ENCODE measurements around the gene DDOST.

The DDOST gene

GRCh38 chr1:20661207-20662109, at the start of gene DDOST:
DDOST (minus strand) TSS chr1:20661369; CDS start chr1:20661350, 19 bp downstream.
- Mint-ChIP-seq H3K4me3 (peak within 1 kb of the TSS; percentile 94), H3K9me3 (no peaks in the 10 kb centered on the region), H3K4me1 (peaks cover 31% of the 10 kb centered on the region), H3K27ac (peak within 1 kb of the TSS; percentile 92), H3K27me3 (no peaks in the 10 kb centered on the region), H3K36me3 (peaks cover 6% of the 10 kb centered on the region)
- ATAC-seq (ENCODE audit: low read depth) = peak; percentile 94
- DNase-seq (ENCODE audit: low spot score in 2 of 2) = peak; percentile 75 to 86

GRCh38 chr1:20710469-20711284, 49.5 kb upstream of the DDOST start:
- Mint-ChIP-seq H3K4me3 (no peak overlapping the region), H3K27me3 (peaks cover 5% of the 10 kb centered on the region), H3K27ac (no peak overlapping the region), H3K36me3 (no peaks in the 10 kb centered on the region), H3K4me1 (no peaks in the 10 kb centered on the region), H3K9me3 (no peaks in the 10 kb centered on the region)
- no peak for ATAC-seq (ENCODE audit: low read depth)
- no peak for DNase-seq (ENCODE audit: low spot score in 2 of 2)

DNA sequence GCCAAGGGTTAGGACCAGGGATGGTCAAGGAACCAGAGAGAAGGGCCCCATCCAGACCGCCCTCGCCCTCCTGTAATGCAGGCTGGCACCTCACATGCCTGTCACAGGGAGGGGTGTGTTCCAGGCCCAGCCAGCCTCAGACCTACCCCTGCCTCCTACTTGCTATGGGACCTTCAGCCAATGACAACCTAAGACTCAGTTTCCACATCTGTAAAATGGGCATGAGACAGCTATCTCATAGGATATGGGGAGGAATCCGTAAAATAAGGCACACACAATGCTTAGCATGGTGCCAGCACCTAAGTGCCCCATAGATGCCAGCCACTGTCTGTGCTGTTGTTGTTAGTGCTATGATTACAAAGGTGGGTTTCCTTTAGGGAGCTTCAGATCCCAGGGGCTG, 48.7 kb upstream of the DDOST start:
- no peak overlapping the region for H3K27ac Mint-ChIP-seq
- peaks cover 2% of the 10 kb centered on the region for H3K27me3 Mint-ChIP-seq
- no peaks in the 10 kb centered on the region for H3K9me3 Mint-ChIP-seq
- H3K36me3 Mint-ChIP-seq = no peaks in the 10 kb centered on the region
- no peaks in the 10 kb centered on the region for H3K4me1 Mint-ChIP-seq
- ATAC-seq (ENCODE audit: low read depth) (no peak), DNase-seq (ENCODE audit: low spot score in 2 of 2) (no peak)
- H3K4me3 Mint-ChIP-seq = no peak overlapping the region

DNA sequence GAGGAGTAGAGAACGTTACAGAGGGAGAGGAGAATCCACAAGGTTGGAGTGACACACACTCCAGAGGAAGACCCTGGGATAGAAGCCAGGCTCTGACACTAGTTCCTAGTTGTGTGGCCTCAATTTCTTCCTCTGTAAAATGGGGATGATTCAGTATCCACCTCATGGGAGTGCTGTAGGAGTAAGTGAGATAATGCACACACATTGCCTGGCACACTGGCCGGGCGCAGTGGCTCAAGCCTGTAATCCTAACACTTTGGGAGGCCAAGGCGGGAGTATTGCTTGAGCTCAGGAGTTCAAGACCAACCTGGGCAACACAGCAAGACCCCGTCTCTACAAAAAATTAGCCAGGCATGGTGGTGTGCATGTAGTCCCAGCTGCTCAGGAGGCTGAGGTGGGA, 47.7 kb upstream of the DDOST start:
- Mint-ChIP-seq H3K27me3 (peaks cover 2% of the 10 kb centered on the region), H3K27ac (no peak overlapping the region), H3K4me3 (no peak overlapping the region), H3K4me1 (no peaks in the 10 kb centered on the region), H3K36me3 (no peaks in the 10 kb centered on the region), H3K9me3 (no peaks in the 10 kb centered on the region)
- no peak for ATAC-seq (ENCODE audit: low read depth)
- DNase-seq (ENCODE audit: low spot score in 2 of 2) = no peak

DNA sequence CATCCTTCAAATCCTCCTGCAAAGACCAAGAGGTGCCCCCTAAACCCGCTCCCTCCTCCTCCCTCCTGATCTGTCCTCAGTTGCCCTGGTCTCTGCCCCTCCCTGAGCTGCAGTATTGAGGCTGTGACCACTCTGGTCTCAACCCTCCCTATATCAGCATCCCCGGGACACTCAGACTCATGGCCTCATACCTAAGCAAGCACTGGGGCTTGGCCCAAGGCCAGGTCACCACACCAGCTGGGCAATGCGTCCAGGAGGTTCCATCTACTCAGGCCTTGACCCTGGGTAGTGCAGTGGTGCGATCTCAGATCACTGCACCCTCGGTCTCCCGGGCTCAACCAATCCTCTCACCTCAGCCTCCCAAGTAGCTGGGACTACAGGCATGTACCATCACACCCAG, 46.9 kb upstream of the DDOST start:
- Mint-ChIP-seq H3K27me3 (peaks cover 5% of the 10 kb centered on the region), H3K27ac (no peak overlapping the region), H3K9me3 (no peaks in the 10 kb centered on the region), H3K36me3 (no peaks in the 10 kb centered on the region), H3K4me1 (no peaks in the 10 kb centered on the region), H3K4me3 (no peak overlapping the region)
- ATAC-seq (ENCODE audit: low read depth) (no peak), DNase-seq (ENCODE audit: low spot score in 2 of 2) (no peak)

DNA sequence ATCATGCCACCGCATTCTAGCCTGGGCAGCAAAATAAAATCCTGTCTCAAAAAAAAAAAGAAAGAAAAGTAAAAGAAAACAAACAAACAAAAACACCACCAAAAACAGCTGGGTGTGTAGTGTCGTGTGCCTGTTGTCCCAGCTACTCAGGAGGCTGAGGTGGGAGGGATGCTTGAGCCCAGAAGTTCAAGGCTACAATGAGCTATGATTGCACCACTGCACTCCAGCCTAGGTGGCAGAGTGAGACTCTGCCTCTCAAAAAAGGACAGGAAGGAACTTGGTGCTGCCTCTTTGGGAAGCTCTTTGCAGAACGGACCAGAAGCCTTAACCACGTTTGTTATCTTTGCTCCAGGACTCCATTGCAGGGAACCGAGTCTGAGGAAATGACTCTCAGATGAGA, 45.7 kb upstream of the DDOST start:
- Mint-ChIP-seq H3K4me3 (no peak overlapping the region), H3K36me3 (no peaks in the 10 kb centered on the region), H3K27ac (no peak overlapping the region), H3K4me1 (no peaks in the 10 kb centered on the region), H3K27me3 (peaks cover 7% of the 10 kb centered on the region), H3K9me3 (no peaks in the 10 kb centered on the region)
- ATAC-seq (ENCODE audit: low read depth) = no peak
- DNase-seq (ENCODE audit: low spot score in 2 of 2) = no peak

GRCh38 chr1:20705203-20705755, 44.1 kb upstream of the DDOST start:
- ATAC-seq (ENCODE audit: low read depth) (no peak), DNase-seq (ENCODE audit: low spot score in 2 of 2) (no peak)
- H3K27ac Mint-ChIP-seq = no peak overlapping the region
- H3K9me3 Mint-ChIP-seq = no peaks in the 10 kb centered on the region
- H3K27me3 Mint-ChIP-seq = peaks cover 9% of the 10 kb centered on the region
- no peaks in the 10 kb centered on the region for H3K4me1 Mint-ChIP-seq
- H3K36me3 Mint-ChIP-seq = no peaks in the 10 kb centered on the region
- H3K4me3 Mint-ChIP-seq = no peak overlapping the region

GRCh38 chr1:20704390-20705202, 43.4 kb upstream of the DDOST start:
- no peak overlapping the region for H3K4me3 Mint-ChIP-seq
- peaks cover 10% of the 10 kb centered on the region for H3K27me3 Mint-ChIP-seq
- ATAC-seq (ENCODE audit: low read depth) (no peak), DNase-seq (ENCODE audit: low spot score in 2 of 2) (no peak)
- H3K36me3 Mint-ChIP-seq = no peaks in the 10 kb centered on the region
- H3K9me3 Mint-ChIP-seq = no peaks in the 10 kb centered on the region
- H3K27ac Mint-ChIP-seq = no peak overlapping the region
- no peaks in the 10 kb centered on the region for H3K4me1 Mint-ChIP-seq

DNA sequence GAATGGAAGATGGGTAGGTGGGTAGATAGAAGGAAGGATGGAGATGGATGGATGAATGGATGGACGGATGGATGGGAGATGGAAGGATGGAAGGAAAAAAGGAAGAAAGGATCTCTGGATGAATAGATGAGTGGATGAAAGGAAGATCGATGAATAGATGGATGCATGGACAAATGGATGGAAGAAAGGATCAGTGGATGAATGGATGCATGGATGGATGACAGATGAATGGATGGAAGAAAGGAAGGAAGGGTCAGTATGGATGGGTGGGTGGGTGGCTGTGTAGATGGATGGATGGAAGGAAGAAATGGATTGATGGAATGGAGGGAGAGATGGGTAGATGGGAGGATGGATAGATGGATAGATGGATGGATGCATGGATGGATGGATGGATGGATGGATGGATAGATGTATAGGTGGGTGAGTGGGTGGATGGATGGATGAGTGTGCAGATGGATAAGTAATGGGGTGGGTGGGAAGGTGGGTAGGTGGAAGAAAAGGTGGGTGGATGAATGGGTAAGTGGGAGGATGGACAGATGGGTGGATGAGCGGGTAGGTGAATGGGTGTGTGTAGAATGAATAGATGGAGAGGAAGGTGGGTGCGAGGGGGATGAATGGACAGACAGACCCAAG, 42.1 kb upstream of the DDOST start:
- Mint-ChIP-seq H3K27me3 (peaks cover 12% of the 10 kb centered on the region), H3K9me3 (no peaks in the 10 kb centered on the region), H3K4me3 (no peak overlapping the region), H3K4me1 (no peaks in the 10 kb centered on the region), H3K27ac (no peak overlapping the region), H3K36me3 (no peaks in the 10 kb centered on the region)
- DNase-seq (ENCODE audit: low spot score in 2 of 2) (no peak), ATAC-seq (ENCODE audit: low read depth) (no peak)

- no peak for DNase-seq (ENCODE audit: low spot score in 2 of 2)
Observed at GRCh38 chr1:20702416-20702815, 41.2 kb upstream of the DDOST start.

GRCh38 chr1:20701847-20702246, 40.7 kb upstream of the DDOST start:
- H3K27ac Mint-ChIP-seq = no peak overlapping the region

More at GRCh38 chr1:20702416-20702815, 41.2 kb upstream of the DDOST start:
- no peak overlapping the region for H3K4me3 Mint-ChIP-seq
- no peaks in the 10 kb centered on the region for H3K4me1 Mint-ChIP-seq
- H3K9me3 Mint-ChIP-seq = no peaks in the 10 kb centered on the region
- peaks cover 12% of the 10 kb centered on the region for H3K27me3 Mint-ChIP-seq
- H3K27ac Mint-ChIP-seq = no peak overlapping the region
- no peaks in the 10 kb centered on the region for H3K36me3 Mint-ChIP-seq
- ATAC-seq (ENCODE audit: low read depth) = no peak

DNA sequence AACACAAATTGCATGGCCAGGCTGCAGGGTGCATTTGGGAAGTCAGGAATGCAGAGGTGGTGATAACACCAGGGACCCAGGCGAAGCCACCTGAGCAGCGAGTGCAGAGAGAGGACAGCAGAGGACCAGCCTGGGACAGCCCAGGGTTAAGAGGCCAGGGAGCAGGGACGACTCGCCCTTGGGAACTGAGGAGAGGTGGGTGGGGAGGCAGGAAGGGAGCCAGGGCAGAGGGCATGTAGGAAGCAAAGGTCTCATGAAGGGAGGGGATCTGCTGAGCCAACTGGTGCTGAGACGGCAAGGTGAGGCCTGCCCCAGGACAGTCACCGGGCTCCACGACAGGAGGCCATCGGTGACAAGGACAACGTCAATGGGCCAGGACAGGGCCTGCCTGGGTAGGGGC, 40.3 kb upstream of the DDOST start:
- H3K4me1 Mint-ChIP-seq = no peaks in the 10 kb centered on the region
- no peak for DNase-seq (ENCODE audit: low spot score in 2 of 2)
- H3K27me3 Mint-ChIP-seq = peaks cover 12% of the 10 kb centered on the region
- H3K4me3 Mint-ChIP-seq = no peak overlapping the region
- H3K27ac Mint-ChIP-seq = no peak overlapping the region
- no peaks in the 10 kb centered on the region for H3K36me3 Mint-ChIP-seq
- ATAC-seq (ENCODE audit: low read depth) = no peak
- H3K9me3 Mint-ChIP-seq = no peaks in the 10 kb centered on the region

More at GRCh38 chr1:20701847-20702246, 40.7 kb upstream of the DDOST start:
- Mint-ChIP-seq H3K9me3 (no peaks in the 10 kb centered on the region), H3K4me3 (no peak overlapping the region), H3K36me3 (no peaks in the 10 kb centered on the region), H3K27me3 (peaks cover 12% of the 10 kb centered on the region), H3K4me1 (no peaks in the 10 kb centered on the region)
- ATAC-seq (ENCODE audit: low read depth) = no peak
- no peak for DNase-seq (ENCODE audit: low spot score in 2 of 2)

GRCh38 chr1:20700636-20701215, 39.6 kb upstream of the DDOST start:
- Mint-ChIP-seq H3K27me3 (peaks cover 12% of the 10 kb centered on the region), H3K36me3 (no peaks in the 10 kb centered on the region), H3K4me3 (no peak overlapping the region), H3K9me3 (no peaks in the 10 kb centered on the region), H3K27ac (no peak overlapping the region), H3K4me1 (peaks cover 2% of the 10 kb centered on the region)
- ATAC-seq (ENCODE audit: low read depth) = no peak
- DNase-seq (ENCODE audit: low spot score in 2 of 2) = no peak

Data from memory B cell (primary cell).